ENCODE measurements around the gene NHSL2. TPM values are rescaled to one million over a fixed set of nuclear protein-coding genes. Genes with fewer than 3 reads are reported as not detected.

Gene NHSL2
- polyA plus RNA-seq, 1 of the 3 experiments (the other 2 are of a cell fraction): 0.61 TPM

DNA sequence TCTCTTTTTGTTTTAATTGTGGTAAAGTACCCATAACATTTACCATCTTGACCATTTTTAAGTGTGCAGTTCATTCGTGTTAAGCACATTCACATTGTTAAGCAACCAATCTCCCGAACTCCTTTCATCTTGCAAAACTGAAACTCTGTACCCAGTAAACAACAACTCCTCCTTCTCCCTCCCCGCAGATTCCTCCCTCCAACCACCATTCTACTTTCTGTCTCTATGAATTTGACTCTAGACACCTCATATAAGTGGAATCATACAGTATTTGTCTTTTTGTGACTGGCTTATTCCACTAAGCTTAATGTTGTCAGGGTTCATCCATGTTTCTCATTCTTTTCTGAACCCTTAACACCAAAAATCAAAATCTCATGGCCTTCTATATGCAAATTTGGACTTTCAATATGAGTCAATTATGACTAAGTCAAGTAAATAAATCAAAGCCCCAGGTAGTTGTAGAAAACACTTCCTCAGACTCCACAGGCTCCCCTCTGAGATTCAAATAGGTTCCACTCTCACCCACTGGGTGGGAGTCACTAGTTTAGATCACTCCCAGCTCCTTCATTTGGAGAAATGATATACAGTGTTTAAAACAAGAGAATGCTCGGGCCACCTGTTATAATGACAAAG, 230.8 kb downstream of the NHSL2 start:
- Histone ChIP-seq H3K4me2 (no peak overlapping the region), H4K20me1 (ENCODE audit: insufficient read depth) (no peaks in the 10 kb centered on the region), H3K9me2 (no peaks in the 10 kb centered on the region), H3K36me3 (replicated peaks in 1 of 2; ENCODE audit: control insufficient read depth in 1 of 2, insufficient read depth in 2 of 2, low read length in 1 of 2) (peaks cover 0 to 2% of the 10 kb centered on the region in 2 experiments), H3K4me1 (ENCODE audit: control insufficient read depth in 1 of 2, insufficient read depth in 2 of 2, low read depth in 1 of 2, low read length in 1 of 2) (peaks cover 0 to 10% of the 10 kb centered on the region in 2 experiments; a peak in 2 of 4 replicates), H3K9ac (no peak overlapping the region), H2AFZ (ENCODE audit: low read depth) (no peak overlapping the region), H3F3A (replicated peaks; ENCODE audit: insufficient read depth) (no peaks in the 10 kb centered on the region), H3K27ac (ENCODE audit: low read depth in 2 of 2, low read length in 1 of 2) (no peak overlapping the region), H3K4me3 (ENCODE audit: low read depth in 2 of 2, low read length in 1 of 2) (no peak overlapping the region), H3K79me2 (ENCODE audit: insufficient read depth) (no peaks in the 10 kb centered on the region), H3K27me3 (ENCODE audit: insufficient read depth) (peaks cover 2% of the 10 kb centered on the region; the same call in 1 of the 2 replicates), H3K9me3 (no peaks in the 10 kb centered on the region)
- WGBS (ENCODE audit: low lambda C conversion rate): 45% methylated on average over 4 of the region's 4 CpGs
- ChIA-PET CTCF (interaction anchor here (1.1 to 2.3 kb wide), 3 partner anchors 14 to 142 kb away, joined by 3 to 9 read pairs (median 4); no protein-coding TSS in a partner anchor), POLR2A (interaction anchor here (2.8 kb wide), 1 partner anchor 10 kb away, joined by 8 read pairs; the partner anchor contains the start of gene RTL5)
- no peak for DNase-seq
- TF ChIP-seq CTCF (IDR thresholded peaks at IDR 0.05) (no peak), GABPA (IDR thresholded peaks at IDR 0.05; ENCODE audit: low read depth) (no peak), GATA2 (CRISPR knock-in tag; IDR thresholded peaks at IDR 0.05) (no peak), USF2 (IDR thresholded peaks at IDR 0.05; ENCODE audit: borderline replicate concordance, low read depth, low read length) (no peak)
- TF ChIP-seq, protein P1, sequence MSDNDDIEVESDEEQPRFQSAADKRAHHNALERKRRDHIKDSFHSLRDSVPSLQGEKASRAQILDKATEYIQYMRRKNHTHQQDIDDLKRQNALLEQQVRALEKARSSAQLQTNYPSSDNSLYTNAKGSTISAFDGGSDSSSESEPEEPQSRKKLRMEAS (IDR thresholded peaks at IDR 0.05; ENCODE audit: low read depth): no peak

GRCh38 chrX:72142094-72142793, 231.6 kb downstream of the NHSL2 start:
- Histone ChIP-seq H4K20me1 (ENCODE audit: insufficient read depth) (no peaks in the 10 kb centered on the region), H3K9ac (no peak overlapping the region), H3F3A (replicated peaks; ENCODE audit: insufficient read depth) (no peaks in the 10 kb centered on the region), H2AFZ (ENCODE audit: low read depth) (no peak overlapping the region), H3K27ac (ENCODE audit: low read depth in 2 of 2, low read length in 1 of 2) (peak overlapping the region in 1 of 2 experiments; percentile 50; a peak in 1 of 4 replicates), H3K9me2 (no peaks in the 10 kb centered on the region), H3K36me3 (replicated peaks in 1 of 2; ENCODE audit: control insufficient read depth in 1 of 2, insufficient read depth in 2 of 2, low read length in 1 of 2) (peaks cover 0 to 2% of the 10 kb centered on the region in 2 experiments), H3K4me3 (ENCODE audit: low read depth in 2 of 2, low read length in 1 of 2) (no peak overlapping the region), H3K4me2 (no peak overlapping the region), H3K9me3 (no peaks in the 10 kb centered on the region), H3K4me1 (ENCODE audit: control insufficient read depth in 1 of 2, insufficient read depth in 2 of 2, low read depth in 1 of 2, low read length in 1 of 2) (peaks cover 0 to 10% of the 10 kb centered on the region in 2 experiments; a peak in 2 of 4 replicates), H3K27me3 (ENCODE audit: insufficient read depth) (peaks cover 9% of the 10 kb centered on the region; the same call in 1 of the 2 replicates), H3K79me2 (ENCODE audit: insufficient read depth) (no peaks in the 10 kb centered on the region)
- no peak for TF ChIP-seq RXRA (IDR thresholded peaks at IDR 0.05; ENCODE audit: borderline replicate concordance, low read depth)
- TF ChIP-seq GATA2 (CRISPR knock-in tag; IDR thresholded peaks at IDR 0.05): no peak
- no peak for TF ChIP-seq TCF12 (IDR thresholded peaks at IDR 0.05)
- no peak for TF ChIP-seq RAD21 (IDR thresholded peaks at IDR 0.05; ENCODE audit: low read length)
- no peak for TF ChIP-seq RFX5 (IDR thresholded peaks at IDR 0.05; ENCODE audit: low read length)
- TF ChIP-seq, protein P1 (IDR thresholded peaks at IDR 0.05; ENCODE audit: low read depth): no peak
- no peak for TF ChIP-seq FOXJ3 (CRISPR knock-in tag; IDR thresholded peaks at IDR 0.05)
- TF ChIP-seq, protein P2, sequence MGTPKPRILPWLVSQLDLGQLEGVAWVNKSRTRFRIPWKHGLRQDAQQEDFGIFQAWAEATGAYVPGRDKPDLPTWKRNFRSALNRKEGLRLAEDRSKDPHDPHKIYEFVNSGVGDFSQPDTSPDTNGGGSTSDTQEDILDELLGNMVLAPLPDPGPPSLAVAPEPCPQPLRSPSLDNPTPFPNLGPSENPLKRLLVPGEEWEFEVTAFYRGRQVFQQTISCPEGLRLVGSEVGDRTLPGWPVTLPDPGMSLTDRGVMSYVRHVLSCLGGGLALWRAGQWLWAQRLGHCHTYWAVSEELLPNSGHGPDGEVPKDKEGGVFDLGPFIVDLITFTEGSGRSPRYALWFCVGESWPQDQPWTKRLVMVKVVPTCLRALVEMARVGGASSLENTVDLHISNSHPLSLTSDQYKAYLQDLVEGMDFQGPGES (IDR thresholded peaks at IDR 0.05; ENCODE audit: low read depth, low read length): no peak
- WGBS (ENCODE audit: low lambda C conversion rate): 59% methylated on average over 8 of the region's 8 CpGs
- DNase-seq: peak; percentile 54
- ChIA-PET POLR2A (interaction anchor here (0.6 to 2.8 kb wide), 2 partner anchors 10 to 39 kb away, joined by 3 to 8 read pairs; partner anchors contain the start of genes PIN4 and RTL5), CTCF (interaction anchor here (1.1 to 1.3 kb wide), 3 partner anchors 10 to 143 kb away, joined by 3 to 4 read pairs (median 3); no protein-coding TSS in a partner anchor)
